Muscle layer of colon (tissue), 2 donors: ENCODE measurements around the gene CLEC2L.

Source experiments
- H3K27ac ChIP-seq: one replicate; pipeline ENCODE4 v1.7.0; 2013; ENCODE audit warnings: low read depth, mild to moderate bottlenecking, low read length, moderate library complexity
- H3K27me3 ChIP-seq, 2 donors: one replicate each; pipeline ENCODE4 v1.7.0; 2013; ENCODE audit warnings: low read length in 2 of 2, mild to moderate bottlenecking in 2 of 2; ENCODE audit not compliant: insufficient read depth in 2 of 2, control insufficient read depth in 1 of 2
- H3K36me3 ChIP-seq: one replicate; pipeline ENCODE4 v1.7.0; 2013; ENCODE audit warnings: mild to moderate bottlenecking, low read length; ENCODE audit not compliant: insufficient read depth
- H3K4me1 ChIP-seq: one replicate; pipeline ENCODE4 v1.7.0; 2013; ENCODE audit warnings: mild to moderate bottlenecking, low read length; ENCODE audit not compliant: insufficient read depth
- H3K4me3 ChIP-seq, 2 donors: one replicate each; pipeline ENCODE4 v1.7.0; 2013; ENCODE audit warnings: low read length in 2 of 2, low read depth in 1 of 2, mild to moderate bottlenecking in 1 of 2, moderate library complexity in 1 of 2
- H3K9ac ChIP-seq: one replicate; pipeline ENCODE4 v1.7.0; 2013; ENCODE audit warnings: low read length
- H3K9me3 ChIP-seq: one replicate; pipeline ENCODE4 v1.7.0; 2013; ENCODE audit warnings: mild to moderate bottlenecking, low read length
- donor health status: abdominal sarcoma.
- donor health status: Adenocarcinoma of cecum.

Gene CLEC2L

GRCh38 chr7:139494835-139495579 lies 28.5 kb upstream of the CLEC2L start:
- H3K4me1 ChIP-seq = no peaks in the 10 kb centered on the region
- H3K27ac ChIP-seq = no peak overlapping the region
- no peaks in the 10 kb centered on the region for H3K27me3 ChIP-seq
- H3K9me3 ChIP-seq = no peaks in the 10 kb centered on the region
- no peak overlapping the region for H3K4me3 ChIP-seq
- no peak overlapping the region for H3K9ac ChIP-seq
- H3K36me3 ChIP-seq = no peaks in the 10 kb centered on the region

- H3K27me3 ChIP-seq = no peaks in the 10 kb centered on the region
- no peaks in the 10 kb centered on the region for H3K4me1 ChIP-seq
- no peak overlapping the region for H3K27ac ChIP-seq
- H3K9ac ChIP-seq = no peak overlapping the region
- no peaks in the 10 kb centered on the region for H3K36me3 ChIP-seq
- H3K4me3 ChIP-seq = no peak overlapping the region
- no peaks in the 10 kb centered on the region for H3K9me3 ChIP-seq
These were observed 27.8 kb upstream of the CLEC2L start for GRCh38 chr7:139495580-139496125.

DNA sequence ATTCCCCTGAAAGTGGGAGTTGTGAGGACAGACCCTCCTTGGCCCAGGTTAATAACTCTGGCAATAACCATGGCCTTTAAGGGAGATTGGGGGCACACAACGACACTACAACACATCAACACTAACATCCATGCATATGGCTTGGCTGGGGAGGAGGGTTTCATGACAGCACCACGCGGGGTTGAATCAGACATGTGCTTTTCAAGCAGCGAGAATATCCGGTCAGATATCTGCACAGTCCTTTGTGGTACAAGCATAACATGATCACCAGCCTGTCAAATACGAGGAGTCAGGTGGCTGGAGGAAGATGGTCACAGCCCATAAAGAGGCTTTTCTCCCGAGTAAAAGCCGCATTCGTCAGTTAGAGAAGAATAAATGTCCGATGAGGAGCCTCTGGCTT lies 27.0 kb upstream of the CLEC2L start:
- Histone ChIP-seq H3K9ac (no peak overlapping the region), H3K4me1 (no peaks in the 10 kb centered on the region), H3K9me3 (no peaks in the 10 kb centered on the region), H3K27me3 (no peaks in the 10 kb centered on the region), H3K36me3 (no peaks in the 10 kb centered on the region), H3K27ac (no peak overlapping the region), H3K4me3 (no peak overlapping the region)

- Histone ChIP-seq H3K36me3 (no peaks in the 10 kb centered on the region), H3K9me3 (no peaks in the 10 kb centered on the region), H3K9ac (no peak overlapping the region), H3K4me3 (no peak overlapping the region), H3K27ac (no peak overlapping the region), H3K27me3 (no peaks in the 10 kb centered on the region), H3K4me1 (no peaks in the 10 kb centered on the region)
These were observed 22.7 kb upstream of the CLEC2L start for GRCh38 chr7:139500770-139501138.

DNA sequence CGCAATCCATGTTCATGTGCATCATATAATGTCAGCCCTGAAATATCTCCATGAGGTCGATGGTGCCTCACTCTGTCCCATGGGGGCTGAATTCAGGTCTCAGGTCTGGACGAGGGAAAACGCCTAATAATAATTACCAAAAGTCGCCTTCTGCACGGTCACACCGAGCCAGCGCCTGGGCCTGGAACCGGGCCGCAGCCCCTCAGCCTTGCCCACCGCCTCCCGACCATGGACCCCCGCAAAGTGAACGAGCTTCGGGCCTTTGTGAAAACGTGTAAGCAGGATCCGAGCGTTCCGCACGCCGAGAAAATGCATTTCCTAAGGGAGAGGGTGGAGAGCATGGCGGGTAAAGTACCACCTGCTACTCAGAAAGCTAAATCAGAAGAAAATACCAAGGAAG lies 21.3 kb upstream of the CLEC2L start:
- H3K9ac ChIP-seq = no peak overlapping the region
- H3K9me3 ChIP-seq = no peaks in the 10 kb centered on the region
- no peak overlapping the region for H3K27ac ChIP-seq
- H3K27me3 ChIP-seq = no peaks in the 10 kb centered on the region
- H3K36me3 ChIP-seq = no peaks in the 10 kb centered on the region
- H3K4me3 ChIP-seq = no peak overlapping the region
- no peaks in the 10 kb centered on the region for H3K4me1 ChIP-seq

GRCh38 chr7:139505563-139505962 lies 17.9 kb upstream of the CLEC2L start:
- no peak overlapping the region for H3K27ac ChIP-seq
- no peaks in the 10 kb centered on the region for H3K27me3 ChIP-seq
- no peak overlapping the region for H3K4me3 ChIP-seq
- no peaks in the 10 kb centered on the region for H3K9me3 ChIP-seq
- no peak overlapping the region for H3K9ac ChIP-seq
- no peaks in the 10 kb centered on the region for H3K36me3 ChIP-seq
- H3K4me1 ChIP-seq = no peaks in the 10 kb centered on the region

- no peak overlapping the region for H3K4me3 ChIP-seq
- H3K9me3 ChIP-seq = no peaks in the 10 kb centered on the region
- no peaks in the 10 kb centered on the region for H3K36me3 ChIP-seq
- H3K27me3 ChIP-seq = no peaks in the 10 kb centered on the region
- H3K4me1 ChIP-seq = no peaks in the 10 kb centered on the region
- no peak overlapping the region for H3K9ac ChIP-seq
- no peak overlapping the region for H3K27ac ChIP-seq
These were observed 13.9 kb upstream of the CLEC2L start for GRCh38 chr7:139509535-139509934.

DNA sequence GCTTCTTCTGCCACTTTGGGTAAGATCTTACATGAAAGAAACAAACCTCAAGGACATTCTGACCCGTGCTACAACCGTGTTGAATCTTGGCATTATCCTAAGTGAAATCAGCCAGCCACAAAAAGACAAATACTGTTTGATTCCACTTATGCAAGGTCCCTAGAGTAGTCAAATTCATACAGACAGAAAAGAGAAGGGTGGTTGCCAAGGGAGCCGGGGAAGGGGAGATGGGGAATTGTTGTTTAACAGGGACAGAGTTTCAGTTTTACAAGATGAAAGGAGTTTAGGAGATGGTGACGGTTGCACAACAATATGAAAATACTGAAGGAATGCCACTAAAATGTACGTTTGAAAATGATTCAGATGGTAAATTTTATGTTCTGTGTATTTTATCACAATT lies 12.2 kb upstream of the CLEC2L start:
- H3K4me3 ChIP-seq = no peak overlapping the region
- H3K27ac ChIP-seq = no peak overlapping the region
- H3K9ac ChIP-seq = no peak overlapping the region
- no peaks in the 10 kb centered on the region for H3K36me3 ChIP-seq
- no peaks in the 10 kb centered on the region for H3K4me1 ChIP-seq
- H3K9me3 ChIP-seq = no peaks in the 10 kb centered on the region
- no peaks in the 10 kb centered on the region for H3K27me3 ChIP-seq

DNA sequence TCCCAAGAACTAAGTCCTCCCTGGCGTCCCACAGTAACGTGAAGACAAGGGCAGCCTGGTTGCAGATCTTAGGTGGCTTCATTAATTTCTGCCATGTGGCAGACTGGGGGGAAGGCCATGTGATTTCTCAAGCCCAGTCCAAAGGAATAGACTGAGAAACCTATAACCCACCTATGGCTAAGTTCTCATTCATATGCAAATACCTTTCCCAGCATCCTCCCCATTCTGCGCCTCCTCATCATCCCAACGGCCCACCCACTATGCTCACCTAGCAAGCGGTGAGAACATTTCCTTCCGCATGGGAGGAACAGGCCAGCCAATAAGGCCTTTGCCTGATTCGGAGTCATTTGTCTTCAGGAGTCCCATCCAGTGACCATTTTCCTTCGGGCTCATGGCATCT lies 8.2 kb upstream of the CLEC2L start:
- Histone ChIP-seq H3K27me3 (peaks cover 0 to 4% of the 10 kb centered on the region in 2 donors), H3K9ac (no peak overlapping the region), H3K27ac (no peak overlapping the region), H3K36me3 (no peaks in the 10 kb centered on the region), H3K9me3 (no peaks in the 10 kb centered on the region), H3K4me1 (no peaks in the 10 kb centered on the region), H3K4me3 (no peak overlapping the region)

DNA sequence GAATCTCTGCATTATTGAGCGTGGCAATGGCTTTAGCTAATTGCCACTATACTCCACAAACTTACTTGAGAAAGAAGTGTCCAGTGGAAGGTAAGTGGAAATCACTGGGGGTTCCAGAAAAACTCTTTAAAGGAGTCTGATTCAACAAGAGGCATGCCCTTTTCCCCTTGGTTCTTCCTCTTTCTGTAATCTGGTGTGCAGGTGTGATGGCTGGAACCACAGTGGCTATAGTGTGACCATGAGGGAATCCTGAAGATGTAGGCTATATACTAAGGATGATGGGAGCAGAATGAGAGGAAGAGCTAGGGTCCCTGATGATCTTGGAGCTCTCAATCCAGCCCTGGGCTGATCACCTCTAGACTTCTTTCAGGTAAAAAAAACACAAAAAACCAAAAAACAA lies 2.0 kb upstream of the CLEC2L start:
- H3K9me3 ChIP-seq = no peaks in the 10 kb centered on the region
- no peak overlapping the region for H3K4me3 ChIP-seq
- no peak overlapping the region for H3K9ac ChIP-seq
- no peak overlapping the region for H3K27ac ChIP-seq
- no peaks in the 10 kb centered on the region for H3K4me1 ChIP-seq
- no peaks in the 10 kb centered on the region for H3K36me3 ChIP-seq
- peaks cover 4 to 24% of the 10 kb centered on the region in 2 donors for H3K27me3 ChIP-seq

- Histone ChIP-seq H3K36me3 (no peaks in the 10 kb centered on the region), H3K9ac (no peak overlapping the region), H3K4me3 (no peak overlapping the region), H3K9me3 (no peaks in the 10 kb centered on the region), H3K27ac (no peak overlapping the region), H3K4me1 (no peaks in the 10 kb centered on the region), H3K27me3 (peaks cover 4 to 24% of the 10 kb centered on the region in 2 donors)
These were observed 671 bp upstream of the CLEC2L start for GRCh38 chr7:139522830-139523198.
